ENCODE results near the gene RHOC.

The RHOC gene

DNA sequence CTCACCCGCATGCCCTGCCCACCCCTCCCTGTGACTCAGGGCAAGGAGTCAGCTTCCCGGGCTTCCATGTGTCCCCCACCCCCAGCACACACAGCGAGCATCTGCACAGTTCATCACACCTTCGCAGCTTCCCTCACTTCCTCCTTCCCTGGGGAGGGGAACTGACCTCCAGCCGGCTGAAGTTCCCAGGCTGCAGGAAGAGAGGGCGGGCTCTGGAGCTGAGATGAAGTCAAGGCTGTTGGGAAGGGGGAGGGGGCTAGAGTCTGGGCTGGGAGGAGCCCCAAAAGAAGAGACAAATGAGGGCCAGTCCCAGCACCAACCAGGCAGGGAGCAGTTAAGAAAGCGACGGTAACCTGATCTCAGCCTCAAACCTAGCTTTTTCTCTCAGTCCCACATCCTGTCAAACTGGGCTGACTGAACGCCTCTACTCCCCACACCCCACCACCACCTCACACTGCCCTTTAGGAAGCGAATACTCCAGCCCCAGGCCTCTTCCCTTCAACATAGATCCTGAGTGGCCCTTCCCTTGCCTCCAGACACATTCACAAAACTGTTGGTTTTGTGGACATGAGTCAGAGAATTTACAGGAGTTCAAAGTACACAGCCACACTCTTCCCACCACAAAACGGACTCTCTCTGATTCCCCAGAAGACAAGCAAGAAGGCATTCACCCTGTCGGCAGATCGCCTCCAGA is 1.8 kb downstream of the RHOC start (continued):
- TF ChIP-seq WT1 (tag by site-specific recombination; IDR thresholded peaks at IDR 0.05) (peak; percentile 15; the same call in 1 of the 2 replicates), ZNF701 (tag by site-specific recombination; IDR thresholded peaks at IDR 0.05) (no peak), ZNF214 (tag by site-specific recombination; IDR thresholded peaks at IDR 0.05; ENCODE audit: borderline replicate concordance) (no peak), TRIM28 (IDR thresholded peaks at IDR 0.05; ENCODE audit: borderline replicate concordance, low read length) (no peak), AEBP2 (tag by site-specific recombination; IDR thresholded peaks at IDR 0.05; ENCODE audit: borderline replicate concordance) (no peak), ZBTB8A (tag by site-specific recombination; IDR thresholded peaks at IDR 0.05) (peak; percentile 70), ZNF600 (tag by site-specific recombination; IDR thresholded peaks at IDR 0.05) (peak; percentile 92), ZNF792 (tag by site-specific recombination; IDR thresholded peaks at IDR 0.05) (no peak), ZNF266 (tag by site-specific recombination; IDR thresholded peaks at IDR 0.05; ENCODE audit: low read depth) (no peak), SETDB1 (IDR thresholded peaks at IDR 0.05; ENCODE audit: insufficient read length, low read length) (no peak), ZNF37A (tag by site-specific recombination; IDR thresholded peaks at IDR 0.05) (no peak), ZNF660 (tag by site-specific recombination; IDR thresholded peaks at IDR 0.05) (0 out of 2 replicates have a peak, but pooled peaks have one; percentile 54), ZNF394 (tag by site-specific recombination; IDR thresholded peaks at IDR 0.05; ENCODE audit: borderline replicate concordance) (0 out of 2 replicates have a peak, but pooled peaks have one; percentile 11), ZNF626 (tag by site-specific recombination; IDR thresholded peaks at IDR 0.05) (no peak), MYNN (tag by site-specific recombination; IDR thresholded peaks at IDR 0.05; ENCODE audit: borderline replicate concordance) (no peak), ZNF544 (tag by site-specific recombination; IDR thresholded peaks at IDR 0.05) (no peak), ZNF155 (tag by site-specific recombination; IDR thresholded peaks at IDR 0.05) (no peak), ZEB2 (tag by site-specific recombination; IDR thresholded peaks at IDR 0.05) (peak; percentile 58; the same call in 1 of the 2 replicates), ZNF184 (tag by site-specific recombination; IDR thresholded peaks at IDR 0.05) (no peak), ZNF621 (tag by site-specific recombination; IDR thresholded peaks at IDR 0.05) (no peak), ZNF670 (tag by site-specific recombination; IDR thresholded peaks at IDR 0.05; ENCODE audit: low read depth) (no peak), ZBTB21 (tag by site-specific recombination; IDR thresholded peaks at IDR 0.05) (no peak), ZNF16 (tag by site-specific recombination; IDR thresholded peaks at IDR 0.05; ENCODE audit: low read depth) (no peak), GLI2 (tag by site-specific recombination; IDR thresholded peaks at IDR 0.05; ENCODE audit: borderline replicate concordance, low read depth) (no peak), ZNF23 (tag by site-specific recombination; IDR thresholded peaks at IDR 0.05; ENCODE audit: borderline replicate concordance) (no peak), ZNF426 (tag by site-specific recombination; IDR thresholded peaks at IDR 0.05) (no peak), ZNF521 (tag by site-specific recombination; IDR thresholded peaks at IDR 0.05) (no peak)
- TF ChIP-seq, protein P1, sequence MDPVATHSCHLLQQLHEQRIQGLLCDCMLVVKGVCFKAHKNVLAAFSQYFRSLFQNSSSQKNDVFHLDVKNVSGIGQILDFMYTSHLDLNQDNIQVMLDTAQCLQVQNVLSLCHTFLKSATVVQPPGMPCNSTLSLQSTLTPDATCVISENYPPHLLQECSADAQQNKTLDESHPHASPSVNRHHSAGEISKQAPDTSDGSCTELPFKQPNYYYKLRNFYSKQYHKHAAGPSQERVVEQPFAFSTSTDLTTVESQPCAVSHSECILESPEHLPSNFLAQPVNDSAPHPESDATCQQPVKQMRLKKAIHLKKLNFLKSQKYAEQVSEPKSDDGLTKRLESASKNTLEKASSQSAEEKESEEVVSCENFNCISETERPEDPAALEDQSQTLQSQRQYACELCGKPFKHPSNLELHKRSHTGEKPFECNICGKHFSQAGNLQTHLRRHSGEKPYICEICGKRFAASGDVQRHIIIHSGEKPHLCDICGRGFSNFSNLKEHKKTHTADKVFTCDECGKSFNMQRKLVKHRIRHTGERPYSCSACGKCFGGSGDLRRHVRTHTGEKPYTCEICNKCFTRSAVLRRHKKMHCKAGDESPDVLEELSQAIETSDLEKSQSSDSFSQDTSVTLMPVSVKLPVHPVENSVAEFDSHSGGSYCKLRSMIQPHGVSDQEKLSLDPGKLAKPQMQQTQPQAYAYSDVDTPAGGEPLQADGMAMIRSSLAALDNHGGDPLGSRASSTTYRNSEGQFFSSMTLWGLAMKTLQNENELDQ (tag by site-specific recombination; IDR thresholded peaks at IDR 0.05; ENCODE audit: low read depth), result no peak
- TF ChIP-seq, protein P2, sequence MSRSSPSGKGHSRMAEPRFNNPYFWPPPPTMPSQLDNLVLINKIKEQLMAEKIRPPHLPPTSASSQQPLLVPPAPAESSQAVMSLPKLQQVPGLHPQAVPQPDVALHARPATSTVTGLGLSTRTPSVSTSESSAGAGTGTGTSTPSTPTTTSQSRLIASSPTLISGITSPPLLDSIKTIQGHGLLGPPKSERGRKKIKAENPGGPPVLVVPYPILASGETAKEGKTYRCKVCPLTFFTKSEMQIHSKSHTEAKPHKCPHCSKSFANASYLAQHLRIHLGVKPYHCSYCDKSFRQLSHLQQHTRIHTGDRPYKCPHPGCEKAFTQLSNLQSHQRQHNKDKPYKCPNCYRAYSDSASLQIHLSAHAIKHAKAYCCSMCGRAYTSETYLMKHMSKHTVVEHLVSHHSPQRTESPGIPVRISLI (tag by site-specific recombination; IDR thresholded peaks at IDR 0.05), result no peak
- TF ChIP-seq, protein P3, sequence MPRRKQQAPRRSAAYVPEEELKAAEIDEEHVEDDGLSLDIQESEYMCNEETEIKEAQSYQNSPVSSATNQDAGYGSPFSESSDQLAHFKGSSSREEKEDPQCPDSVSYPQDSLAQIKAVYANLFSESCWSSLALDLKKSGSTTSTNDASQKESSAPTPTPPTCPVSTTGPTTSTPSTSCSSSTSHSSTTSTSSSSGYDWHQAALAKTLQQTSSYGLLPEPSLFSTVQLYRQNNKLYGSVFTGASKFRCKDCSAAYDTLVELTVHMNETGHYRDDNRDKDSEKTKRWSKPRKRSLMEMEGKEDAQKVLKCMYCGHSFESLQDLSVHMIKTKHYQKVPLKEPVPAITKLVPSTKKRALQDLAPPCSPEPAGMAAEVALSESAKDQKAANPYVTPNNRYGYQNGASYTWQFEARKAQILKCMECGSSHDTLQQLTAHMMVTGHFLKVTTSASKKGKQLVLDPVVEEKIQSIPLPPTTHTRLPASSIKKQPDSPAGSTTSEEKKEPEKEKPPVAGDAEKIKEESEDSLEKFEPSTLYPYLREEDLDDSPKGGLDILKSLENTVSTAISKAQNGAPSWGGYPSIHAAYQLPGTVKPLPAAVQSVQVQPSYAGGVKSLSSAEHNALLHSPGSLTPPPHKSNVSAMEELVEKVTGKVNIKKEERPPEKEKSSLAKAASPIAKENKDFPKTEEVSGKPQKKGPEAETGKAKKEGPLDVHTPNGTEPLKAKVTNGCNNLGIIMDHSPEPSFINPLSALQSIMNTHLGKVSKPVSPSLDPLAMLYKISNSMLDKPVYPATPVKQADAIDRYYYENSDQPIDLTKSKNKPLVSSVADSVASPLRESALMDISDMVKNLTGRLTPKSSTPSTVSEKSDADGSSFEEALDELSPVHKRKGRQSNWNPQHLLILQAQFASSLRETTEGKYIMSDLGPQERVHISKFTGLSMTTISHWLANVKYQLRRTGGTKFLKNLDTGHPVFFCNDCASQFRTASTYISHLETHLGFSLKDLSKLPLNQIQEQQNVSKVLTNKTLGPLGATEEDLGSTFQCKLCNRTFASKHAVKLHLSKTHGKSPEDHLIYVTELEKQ (tag by site-specific recombination; IDR thresholded peaks at IDR 0.05; ENCODE audit: borderline replicate concordance), result no peak
- TF ChIP-seq, protein P4, sequence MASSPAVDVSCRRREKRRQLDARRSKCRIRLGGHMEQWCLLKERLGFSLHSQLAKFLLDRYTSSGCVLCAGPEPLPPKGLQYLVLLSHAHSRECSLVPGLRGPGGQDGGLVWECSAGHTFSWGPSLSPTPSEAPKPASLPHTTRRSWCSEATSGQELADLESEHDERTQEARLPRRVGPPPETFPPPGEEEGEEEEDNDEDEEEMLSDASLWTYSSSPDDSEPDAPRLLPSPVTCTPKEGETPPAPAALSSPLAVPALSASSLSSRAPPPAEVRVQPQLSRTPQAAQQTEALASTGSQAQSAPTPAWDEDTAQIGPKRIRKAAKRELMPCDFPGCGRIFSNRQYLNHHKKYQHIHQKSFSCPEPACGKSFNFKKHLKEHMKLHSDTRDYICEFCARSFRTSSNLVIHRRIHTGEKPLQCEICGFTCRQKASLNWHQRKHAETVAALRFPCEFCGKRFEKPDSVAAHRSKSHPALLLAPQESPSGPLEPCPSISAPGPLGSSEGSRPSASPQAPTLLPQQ (tag by site-specific recombination; IDR thresholded peaks at IDR 0.05), result no peak

All from HEK293 (cell line).